GM15510 (cell line): ENCODE results near the gene PDE1C.

Experiments
- POLR2A ChIP-seq: IDR thresholded peaks from 3 replicates; pipeline ENCODE4 v1.6.1; 2011; ENCODE audit warnings: borderline replicate concordance; ENCODE audit not compliant: insufficient read length; ENCODE audit errors: extremely low read depth

Gene PDE1C

GRCh38 chr7:31921047-31921446 is 149.2 kb downstream of the PDE1C start:
- no peak for TF ChIP-seq POLR2A

GRCh38 chr7:31919678-31920369 is 150.4 kb downstream of the PDE1C start:
- TF ChIP-seq POLR2A, result no peak

DNA sequence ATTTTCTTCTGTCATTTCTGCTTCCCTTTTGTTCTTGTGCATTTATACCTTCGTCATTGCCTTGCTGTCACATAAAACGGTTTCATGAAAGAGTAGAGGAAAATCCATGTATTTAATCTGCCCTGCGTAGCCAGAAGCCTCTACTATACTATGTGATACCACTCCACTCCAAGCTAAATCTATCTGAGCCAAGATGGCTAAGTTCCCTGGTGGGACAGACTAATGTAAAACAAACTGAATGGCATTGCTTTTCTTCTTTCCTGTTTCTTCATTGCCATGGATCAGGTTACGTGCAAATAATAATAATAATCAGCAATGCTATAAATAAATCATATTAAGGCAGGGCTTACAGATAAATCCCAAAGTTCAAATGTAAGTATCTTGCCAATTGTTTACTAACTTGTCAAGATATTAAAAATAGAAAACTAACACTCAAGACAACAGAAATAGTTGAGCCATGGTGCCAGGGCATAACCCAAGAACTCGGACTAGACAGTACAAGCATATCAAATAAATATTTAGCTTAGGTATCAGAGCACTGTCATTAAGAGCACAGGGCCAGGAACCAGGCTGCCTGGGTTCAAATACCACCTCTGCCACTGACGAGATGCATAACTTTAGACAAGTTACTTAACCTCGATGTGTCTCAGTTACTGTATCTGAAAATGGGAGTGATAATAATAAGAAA is 151.4 kb downstream of the PDE1C start:
- no peak for TF ChIP-seq POLR2A

GRCh38 chr7:31917256-31917655 is 153.0 kb downstream of the PDE1C start:
- no peak for TF ChIP-seq POLR2A

DNA sequence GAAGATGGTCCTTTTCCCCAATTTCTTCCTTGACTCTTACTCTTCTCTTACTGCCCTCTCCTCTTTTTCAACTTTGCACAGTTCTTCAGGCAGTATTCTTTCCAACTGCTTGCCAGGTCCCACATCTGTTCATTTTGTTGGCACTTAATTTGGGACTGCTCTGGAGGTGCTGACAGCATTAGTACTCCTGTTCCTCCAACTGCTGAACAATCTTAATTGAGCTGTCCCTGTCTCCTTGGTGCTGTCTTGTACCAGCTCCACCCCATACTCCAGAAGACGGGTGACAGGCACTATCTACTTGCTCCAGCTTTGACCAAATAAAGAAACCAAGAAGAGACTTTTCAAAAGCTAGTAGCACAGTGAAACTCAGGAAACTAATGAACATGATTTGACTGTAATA is 160.0 kb downstream of the PDE1C start:
- no peak for TF ChIP-seq POLR2A

DNA sequence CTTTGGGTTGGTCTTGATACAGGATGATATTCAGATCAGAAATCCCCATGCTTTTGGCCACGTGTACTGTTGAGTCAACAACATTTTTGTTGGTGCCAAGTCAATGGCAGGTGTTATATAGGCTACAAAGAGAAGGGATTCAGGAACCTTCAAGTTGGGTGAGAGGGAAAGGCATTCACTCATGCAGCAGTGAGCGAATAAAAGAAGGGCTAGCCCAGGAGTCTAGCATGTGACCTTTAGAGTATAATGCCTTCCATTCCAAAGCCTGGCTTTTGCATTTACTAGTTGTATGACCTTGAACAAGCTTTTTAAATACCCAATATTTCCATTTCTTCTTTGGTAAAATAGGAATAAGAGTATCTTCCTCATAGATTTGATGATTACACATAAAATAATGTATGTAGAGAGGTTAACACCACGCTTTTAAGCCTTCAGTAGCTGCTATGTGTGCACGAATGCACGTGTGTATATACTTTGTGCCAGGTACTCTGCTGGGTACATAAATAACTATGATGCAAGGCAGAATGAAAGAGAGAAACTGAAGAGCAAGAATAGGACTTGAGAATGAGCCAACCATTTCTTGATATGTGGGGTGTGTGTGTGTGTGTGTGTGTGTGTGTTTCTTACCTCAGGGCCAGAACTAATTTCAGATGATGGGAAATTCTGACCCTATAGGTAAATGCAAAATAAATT is 163.6 kb downstream of the PDE1C start:
- TF ChIP-seq POLR2A, result no peak

DNA sequence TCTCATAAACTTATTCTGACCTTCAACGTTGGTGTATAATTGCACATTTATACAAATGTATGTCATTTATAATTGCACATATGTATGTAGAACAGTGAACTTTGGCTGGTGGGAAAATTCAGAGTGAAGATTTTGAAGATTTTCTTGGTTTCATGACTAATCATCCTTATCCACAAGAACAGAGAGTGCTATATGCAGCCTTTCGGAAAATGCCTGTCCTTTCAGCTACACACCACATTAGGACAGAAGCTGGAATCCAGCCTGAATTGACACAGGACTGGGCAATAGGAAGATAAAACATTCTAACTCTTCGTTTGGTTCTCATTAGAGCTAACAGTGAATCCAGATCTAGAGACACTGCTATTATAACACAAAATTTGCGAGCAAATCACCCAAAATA is 166.2 kb downstream of the PDE1C start:
- TF ChIP-seq POLR2A, result no peak

DNA sequence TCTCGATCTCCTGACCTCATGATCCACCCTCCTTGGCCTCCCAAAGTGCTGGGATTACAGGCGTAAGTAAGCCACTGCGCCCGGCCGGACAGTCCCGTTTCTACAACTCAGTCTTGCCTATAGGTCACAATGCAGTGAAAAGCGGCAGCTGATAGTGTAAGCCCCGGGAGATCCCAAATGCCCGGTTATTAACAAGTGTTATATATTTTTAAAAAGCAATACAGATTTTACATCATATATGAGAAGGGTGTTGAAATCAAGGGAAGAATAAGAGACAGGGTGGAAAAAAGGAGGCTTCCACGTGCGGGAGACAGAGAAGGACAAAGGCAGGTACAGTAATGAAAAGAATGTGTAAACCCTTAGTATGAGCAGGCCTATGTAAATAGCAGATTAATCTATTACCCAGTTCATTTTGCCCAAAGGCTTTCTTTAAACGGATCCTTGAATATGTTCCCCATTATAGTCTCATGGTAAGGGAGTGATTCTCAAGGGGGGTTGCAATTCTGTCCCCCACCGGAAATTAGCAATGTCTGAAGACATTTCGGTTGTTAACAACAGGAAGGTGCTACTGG is 170.8 kb downstream of the PDE1C start:
- no peak for TF ChIP-seq POLR2A

DNA sequence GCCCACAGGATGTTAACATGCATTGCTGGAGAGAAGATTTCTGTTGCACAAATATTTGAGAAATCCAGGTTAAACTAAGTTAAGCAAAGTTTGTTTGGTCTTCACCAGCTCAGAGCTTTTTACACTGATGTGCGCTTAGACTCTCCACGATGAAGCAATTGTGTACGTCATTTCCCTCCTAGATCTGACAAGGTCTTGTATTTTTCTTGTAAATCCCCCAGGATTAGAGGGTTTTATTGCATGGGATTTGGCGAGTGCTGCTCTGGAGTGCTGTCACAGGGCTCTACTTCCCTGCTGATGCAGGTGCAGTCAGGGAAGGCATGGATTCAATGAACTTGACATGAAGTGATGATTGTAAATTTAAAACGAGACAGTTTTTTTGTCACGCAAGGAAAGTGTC is 173.3 kb downstream of the PDE1C start:
- TF ChIP-seq POLR2A, result no peak

DNA sequence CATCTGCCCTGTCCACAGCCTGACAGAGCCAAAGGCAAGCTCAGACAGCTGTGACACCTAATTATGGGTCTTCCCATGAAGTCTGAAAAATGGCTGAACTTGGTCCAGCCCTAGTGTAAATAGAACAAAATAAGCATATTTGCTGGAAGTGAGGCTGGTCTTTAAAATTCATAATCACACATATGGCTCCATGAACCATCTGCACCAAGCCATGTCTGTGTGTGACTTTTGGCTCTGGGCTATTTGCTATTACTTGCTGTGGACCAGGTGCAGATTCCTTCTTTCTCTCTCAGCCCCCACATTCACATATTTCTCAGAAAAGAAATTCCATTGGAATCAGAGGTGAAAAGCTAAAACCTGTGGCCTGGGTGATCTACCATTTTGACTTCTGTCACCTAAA is 175.9 kb downstream of the PDE1C start:
- no peak for TF ChIP-seq POLR2A

DNA sequence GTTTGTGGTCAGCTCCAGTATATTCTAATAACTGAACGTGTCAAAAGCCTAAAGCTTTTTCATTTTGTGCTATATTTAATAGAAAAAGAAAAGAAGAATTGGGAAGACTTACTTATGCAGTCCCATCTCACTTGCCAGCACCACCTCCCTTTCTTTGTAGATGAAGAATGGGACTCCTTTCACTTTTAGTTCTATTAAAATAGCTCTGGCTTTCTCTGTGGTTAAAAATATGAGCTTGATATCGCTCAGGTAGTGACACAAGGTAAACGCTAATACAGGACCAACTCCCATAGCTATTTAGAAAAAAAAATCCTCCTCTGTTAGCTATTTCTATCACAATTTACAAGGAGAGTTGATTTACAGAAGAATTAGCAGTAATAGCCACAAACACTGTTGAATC is 176.8 kb downstream of the PDE1C start:
- no peak for TF ChIP-seq POLR2A

GRCh38 chr7:31892099-31892829 is 177.9 kb downstream of the PDE1C start:
- TF ChIP-seq POLR2A, result no peak

DNA sequence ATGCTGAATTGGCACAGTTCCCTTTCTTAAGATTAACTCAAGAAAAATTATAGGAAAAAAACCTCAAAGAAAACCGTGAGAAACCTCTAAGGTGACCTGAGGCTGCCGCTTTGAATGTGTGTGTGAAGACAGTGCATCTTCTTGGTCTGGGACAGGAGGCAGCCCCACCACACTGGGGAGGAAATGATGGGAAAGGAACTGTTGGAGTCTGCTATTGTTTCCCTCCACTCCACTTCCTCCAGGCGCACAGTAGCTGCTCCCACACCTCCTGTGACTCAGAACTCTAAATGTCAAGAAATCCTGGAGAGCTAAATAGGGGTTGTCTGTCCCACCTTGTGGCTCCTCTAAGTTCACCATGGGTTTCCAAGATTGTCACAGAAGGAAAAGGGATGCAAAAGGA is 179.4 kb downstream of the PDE1C start:
- no peak for TF ChIP-seq POLR2A

GRCh38 chr7:31890198-31890597 is 180.0 kb downstream of the PDE1C start:
- TF ChIP-seq POLR2A, result no peak

- no peak for TF ChIP-seq POLR2A
These were observed 183.2 kb downstream of the PDE1C start for GRCh38 chr7:31887006-31887405.
